Stimulated activated CD4-positive, alpha-beta T cell treated with anti-CD3 and anti-CD28 coated beads, TNF-alpha, amount 100 ng/mL, for 24 hours (primary cell): Measurements from ENCODE around the gene SUPT3H.

Source experiments
- DNase-seq, 3 experiments: peaks; one replicate each; pipeline ENCODE4 v3.0.0-alpha.2; 2020; ENCODE audit warnings: low read depth in 3 of 3

SUPT3H gene

GRCh38 chr6:45377554-45378333 is at the start of gene SUPT3H:
SUPT3H (minus strand) TSS chr6:45377934.
- peak; percentile 91 to 95 (median 93) for DNase-seq

DNA sequence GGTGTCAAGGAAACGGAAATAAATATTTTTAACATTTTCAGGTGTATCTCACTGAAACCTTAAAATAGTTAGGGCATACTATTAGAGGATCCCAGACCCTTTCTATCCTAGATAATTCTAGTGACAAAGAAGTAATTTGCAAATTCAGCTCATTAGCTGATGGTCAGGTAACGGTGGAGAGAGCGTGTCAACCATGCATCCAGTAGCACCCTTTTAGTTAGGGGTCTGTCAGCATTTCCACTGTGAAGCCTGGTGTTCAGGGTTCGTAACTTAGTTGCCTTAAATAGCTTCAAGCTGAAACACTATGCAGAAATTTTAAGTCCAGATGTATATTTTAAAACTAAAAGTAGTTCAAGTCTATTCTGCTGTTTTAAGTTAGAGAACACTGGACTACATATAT is 48.5 kb upstream of the SUPT3H start:
- DNase-seq: no peak

GRCh38 chr6:45424451-45424861 is 46.7 kb upstream of the SUPT3H start:
- peak in 1 of 3 experiments; percentile 51 for DNase-seq

GRCh38 chr6:45423824-45424450 is 46.2 kb upstream of the SUPT3H start:
- peak in 1 of 3 experiments; percentile 21 for DNase-seq

DNA sequence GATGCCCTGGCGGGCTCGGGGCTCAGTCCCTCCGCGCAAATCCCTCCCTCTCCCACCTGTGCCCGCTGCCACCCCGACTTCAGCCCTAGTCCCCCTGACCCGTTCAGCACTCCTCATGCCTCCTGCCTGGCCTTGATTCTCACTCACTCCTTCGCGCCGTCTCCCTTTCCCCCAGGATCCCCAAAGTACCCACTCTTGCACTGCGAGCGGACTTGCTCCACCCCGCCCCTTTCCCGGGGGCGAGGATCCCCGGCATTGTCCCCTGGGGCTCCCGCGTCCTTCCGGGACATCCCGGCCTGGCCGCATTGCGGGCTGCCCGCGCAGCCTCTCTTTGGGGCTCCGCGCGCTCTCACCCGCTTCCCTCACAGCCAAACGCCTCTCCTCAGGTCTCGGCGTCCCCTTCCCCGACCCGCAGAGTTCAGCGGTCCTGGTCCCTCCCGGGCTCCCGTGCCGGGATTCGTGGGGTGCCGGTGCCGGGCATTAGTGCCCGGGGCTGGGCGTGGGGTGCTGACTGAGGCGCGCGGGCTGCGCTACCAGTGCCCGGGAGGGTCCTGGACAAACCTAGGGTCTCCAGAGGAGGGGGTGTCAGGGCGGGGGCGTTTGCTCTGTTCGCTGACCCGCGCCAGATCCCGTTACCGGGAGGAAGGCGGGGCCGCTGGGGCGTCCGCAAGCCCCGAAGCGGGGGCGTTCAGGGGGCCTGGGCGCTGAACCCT is 45.5 kb upstream of the SUPT3H start:
- peak in 2 of 3 experiments; percentile 21 to 43 for DNase-seq

DNA sequence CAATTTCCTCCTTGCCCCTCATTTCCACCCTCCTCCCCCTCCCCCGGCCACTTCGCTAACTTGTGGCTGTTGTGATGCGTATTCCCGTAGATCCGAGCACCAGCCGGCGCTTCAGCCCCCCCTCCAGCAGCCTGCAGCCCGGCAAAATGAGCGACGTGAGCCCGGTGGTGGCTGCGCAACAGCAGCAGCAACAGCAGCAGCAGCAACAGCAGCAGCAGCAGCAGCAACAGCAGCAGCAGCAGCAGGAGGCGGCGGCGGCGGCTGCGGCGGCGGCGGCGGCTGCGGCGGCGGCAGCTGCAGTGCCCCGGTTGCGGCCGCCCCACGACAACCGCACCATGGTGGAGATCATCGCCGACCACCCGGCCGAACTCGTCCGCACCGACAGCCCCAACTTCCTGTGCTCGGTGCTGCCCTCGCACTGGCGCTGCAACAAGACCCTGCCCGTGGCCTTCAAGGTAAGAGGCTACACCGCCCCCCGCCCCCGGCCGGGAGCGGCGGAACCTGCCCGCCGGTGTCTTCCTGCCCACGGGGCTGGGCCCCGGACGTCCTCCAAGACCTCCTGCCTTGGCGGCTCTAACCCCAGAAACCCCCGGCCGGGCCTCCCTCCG is 44.9 kb upstream of the SUPT3H start:
- peak in 2 of 3 experiments; percentile 28 to 55 for DNase-seq

DNA sequence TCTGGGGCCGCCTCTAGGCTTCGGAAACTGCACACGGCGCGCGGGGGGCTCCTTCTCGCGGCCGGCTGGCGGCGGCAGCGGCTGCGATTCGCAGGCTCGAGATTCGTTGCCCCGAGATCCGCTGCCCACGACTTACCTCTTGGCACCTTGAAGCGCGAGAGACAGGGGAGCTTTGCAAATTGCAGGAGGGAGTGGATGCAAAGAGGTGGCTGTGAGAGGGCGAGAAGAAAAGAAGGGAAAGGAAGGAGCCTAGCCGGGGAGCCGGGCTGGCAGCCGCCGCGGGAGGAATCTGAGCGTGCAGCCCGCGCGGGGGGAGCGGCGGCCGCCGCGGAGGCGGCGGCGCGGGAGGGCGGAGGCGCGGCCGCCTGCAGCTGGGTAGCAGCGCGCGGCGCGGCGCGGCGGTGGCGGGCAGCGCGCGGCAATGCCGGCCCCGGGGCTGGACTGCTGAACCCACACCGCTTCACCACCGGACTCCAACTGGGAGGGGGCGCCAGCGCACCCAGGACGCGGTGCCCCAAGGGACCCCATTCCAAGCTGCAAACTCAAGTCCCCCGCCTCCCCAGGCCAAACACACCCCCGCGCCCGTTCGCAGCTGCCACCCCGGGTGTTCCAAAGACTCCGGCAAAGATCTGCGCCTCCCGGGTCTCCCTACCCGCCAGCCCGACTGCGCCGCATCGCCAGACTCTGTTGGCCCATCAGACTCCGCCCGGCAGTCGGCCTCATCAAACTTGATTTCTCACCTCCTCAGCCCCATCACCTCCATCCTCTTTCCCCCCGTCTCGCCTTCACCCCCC is 44.2 kb upstream of the SUPT3H start:
- peak in 2 of 3 experiments; percentile 39 to 64 for DNase-seq

DNA sequence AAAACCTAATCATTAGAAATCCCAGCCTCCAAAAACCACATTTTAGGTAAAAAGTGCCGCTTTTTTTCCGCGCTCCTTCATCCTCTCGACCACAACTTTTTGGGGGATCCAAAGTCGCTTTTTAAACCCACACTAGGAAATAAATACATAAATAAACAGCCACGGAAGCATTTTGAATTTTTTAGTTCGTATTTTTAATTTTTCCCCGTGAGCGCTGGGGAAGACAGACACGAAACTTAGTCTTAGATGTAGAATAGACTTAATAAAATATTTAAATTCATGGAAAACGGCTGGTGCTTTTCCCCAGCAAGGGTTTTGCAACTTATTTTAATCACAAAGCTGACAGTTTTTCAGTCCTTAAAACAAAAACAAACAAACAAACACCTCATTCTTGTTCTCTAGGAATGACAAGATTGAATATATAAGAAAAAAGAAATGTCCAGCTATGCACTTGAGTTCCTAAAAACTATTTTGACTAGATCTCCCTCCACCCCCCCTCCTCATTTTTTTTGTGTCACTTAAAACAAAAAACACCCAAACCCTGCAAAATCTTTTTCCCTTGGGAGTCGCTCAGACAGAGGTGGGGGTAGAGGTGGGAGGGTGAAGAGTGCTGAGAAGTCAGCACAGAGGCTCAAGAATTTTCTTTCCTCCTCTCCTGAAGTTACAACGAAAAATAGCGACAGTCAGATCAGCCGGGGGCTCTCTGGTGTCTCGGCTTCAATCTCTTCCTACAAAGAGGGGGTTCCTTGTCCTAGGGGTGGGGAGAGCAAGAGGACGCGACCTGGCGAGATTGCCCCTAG is 43.4 kb upstream of the SUPT3H start:
- no peak for DNase-seq

- peak in 1 of 3 experiments; percentile 62 for DNase-seq
Observed at GRCh38 chr6:45420083-45420908, 42.6 kb upstream of the SUPT3H start.

- DNase-seq: peak in 1 of 3 experiments; percentile 70
Observed at GRCh38 chr6:45419571-45420082, 41.9 kb upstream of the SUPT3H start.

- no peak for DNase-seq
Observed at GRCh38 chr6:45417436-45417835, 39.7 kb upstream of the SUPT3H start.

DNA sequence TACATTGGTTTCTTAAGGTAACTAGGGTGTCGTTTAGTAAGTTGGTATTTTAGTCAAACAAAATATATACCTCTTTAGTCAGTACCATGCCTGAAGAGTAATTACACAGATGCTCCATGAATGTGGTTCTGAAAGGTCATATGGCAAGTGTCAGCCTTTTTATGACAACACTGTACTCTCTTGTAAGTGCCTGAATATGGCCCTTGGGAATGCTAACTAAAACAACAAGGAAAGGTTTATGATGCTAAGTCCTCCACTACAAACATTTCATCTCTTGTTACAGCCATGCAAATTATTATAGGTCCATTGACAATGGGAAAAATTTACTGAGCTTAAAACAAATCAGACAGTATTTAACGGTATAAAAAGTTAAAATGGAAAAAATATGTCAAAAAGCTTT is 39.0 kb upstream of the SUPT3H start:
- no peak for DNase-seq

GRCh38 chr6:45415788-45416518 is 38.2 kb upstream of the SUPT3H start:
- DNase-seq: no peak

DNA sequence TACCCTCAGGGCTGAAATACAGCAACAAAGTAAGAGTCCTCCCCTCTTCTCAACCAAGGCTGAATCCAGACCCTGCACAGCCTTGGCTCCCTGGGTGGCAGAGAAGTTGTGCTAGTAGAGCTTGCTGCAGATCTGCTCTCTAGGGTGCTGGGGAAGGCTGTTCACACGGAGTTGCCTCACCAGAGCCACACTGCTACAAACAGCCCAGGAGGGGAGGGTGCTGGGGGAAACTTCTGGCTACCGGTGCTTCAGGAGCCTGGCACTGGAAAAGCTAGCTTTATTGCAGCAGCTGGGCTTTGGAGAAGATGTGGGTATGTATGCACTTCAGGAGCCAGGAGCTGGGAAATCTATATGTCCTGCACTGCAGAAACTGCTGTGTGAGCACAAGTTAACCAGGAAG is 37.6 kb upstream of the SUPT3H start:
- no peak for DNase-seq

GRCh38 chr6:45411959-45412358 is 34.2 kb upstream of the SUPT3H start:
- no peak for DNase-seq

DNA sequence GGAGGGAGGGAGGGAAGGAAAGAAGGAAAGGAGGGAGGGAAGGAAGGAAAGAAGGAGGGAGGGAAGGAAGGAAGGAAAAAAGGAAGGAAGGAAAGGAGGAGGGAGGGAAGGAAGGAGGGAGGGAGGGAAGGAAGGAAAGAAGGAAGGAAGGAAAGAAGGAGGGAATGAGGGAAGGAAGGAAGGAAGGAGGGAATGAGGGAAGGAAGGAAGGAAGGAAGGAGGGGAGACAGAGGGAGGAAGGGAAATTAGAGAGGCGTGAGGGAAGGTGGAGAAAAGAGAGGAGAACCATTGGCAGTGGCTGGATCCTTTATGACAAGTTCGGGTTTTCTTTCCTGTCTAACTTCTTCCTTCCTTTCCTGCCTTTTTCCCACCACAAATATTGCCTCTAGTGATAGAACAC is 22.3 kb upstream of the SUPT3H start:
- DNase-seq: no peak

GRCh38 chr6:45398075-45398813 is 20.5 kb upstream of the SUPT3H start:
- no peak for DNase-seq

DNA sequence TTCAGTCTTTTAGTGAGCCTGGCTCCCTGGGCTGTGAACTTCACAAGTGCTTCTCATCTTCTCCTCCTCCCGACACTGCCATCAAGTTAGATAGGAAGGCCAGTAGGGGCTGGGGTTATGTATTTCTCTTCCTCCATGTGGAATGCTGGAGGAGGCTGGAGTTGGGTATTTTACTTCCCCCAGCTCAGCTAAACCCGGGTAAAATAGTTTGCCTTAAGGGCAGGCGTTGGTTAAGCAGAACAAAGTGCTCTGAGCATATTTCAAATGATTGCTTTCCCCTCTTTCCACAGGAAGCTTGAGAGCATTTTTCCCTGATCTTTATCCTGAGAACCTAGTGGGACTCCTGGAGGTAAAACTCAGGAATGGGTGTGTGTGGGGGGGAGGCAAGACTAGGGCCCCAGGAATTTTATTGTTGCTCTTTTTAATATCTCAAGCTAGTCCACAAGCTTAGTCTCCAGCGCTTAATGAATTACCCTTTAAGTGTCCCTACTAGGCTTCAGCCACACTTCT is 16.9 kb upstream of the SUPT3H start:
- DNase-seq: no peak
